GM19452 (cell line): ENCODE results near the gene STX1B.

ENCODE experiments used
- ATAC-seq: cut with Tn5 transposase; IDR thresholded peaks from one replicate; pipeline ENCODE4 v1.9.1; 2021; ENCODE audit not compliant: unreplicated experiment

Gene STX1B

GRCh38 chr16:30980023-30980371 is 30.4 kb downstream of the STX1B start:
- no peak for ATAC-seq

GRCh38 chr16:30979170-30980022 is 31.0 kb downstream of the STX1B start:
- no peak for ATAC-seq

GRCh38 chr16:30977502-30977901 is 32.9 kb downstream of the STX1B start:
- ATAC-seq = no peak

- no peak for ATAC-seq
Observed at GRCh38 chr16:30976486-30976885, 34.0 kb downstream of the STX1B start.

GRCh38 chr16:30974348-30974747 is 36.1 kb downstream of the STX1B start:
- ATAC-seq = no peak

- no peak for ATAC-seq
Observed at GRCh38 chr16:30972872-30973271, 37.6 kb downstream of the STX1B start.

GRCh38 chr16:30971298-30971697 is 39.1 kb downstream of the STX1B start:
- ATAC-seq = no peak

GRCh38 chr16:30969246-30969842 is 41.1 kb downstream of the STX1B start:
- ATAC-seq = no peak

- no peak for ATAC-seq
Observed at GRCh38 chr16:30967795-30968194, 42.6 kb downstream of the STX1B start.

GRCh38 chr16:30966033-30966619 is 44.3 kb downstream of the STX1B start:
- no peak for ATAC-seq

- no peak for ATAC-seq
Observed at GRCh38 chr16:30965436-30965835, 45.0 kb downstream of the STX1B start.

- no peak for ATAC-seq
Observed at GRCh38 chr16:30964574-30965226, 45.7 kb downstream of the STX1B start.

GRCh38 chr16:30963925-30964511 is 46.4 kb downstream of the STX1B start:
- ATAC-seq = no peak

- ATAC-seq = no peak
Observed at GRCh38 chr16:30961384-30961783, 49.1 kb downstream of the STX1B start.

GRCh38 chr16:30958175-30959079 is 52.0 kb downstream of the STX1B start:
- peak; percentile 23 for ATAC-seq

GRCh38 chr16:30957456-30958174 is 52.8 kb downstream of the STX1B start, which contains the start of gene SETD1A:
Gene SETD1A (plus strand): TSS chr16:30957754. CDS start chr16:30958732, 978 bp downstream.
- peak; percentile 74 for ATAC-seq

GRCh38 chr16:30956601-30957455 is 53.6 kb downstream of the STX1B start:
- peak; percentile 51 for ATAC-seq

- no peak for ATAC-seq
Observed at GRCh38 chr16:30954993-30955392, 55.4 kb downstream of the STX1B start.
